H1 (cell line): Measurements from ENCODE around the gene CAVIN2. TPM values are rescaled to one million over a fixed set of nuclear protein-coding genes. Genes with fewer than 3 reads are reported as not detected.

Experiments used
- CBX5 ChIP-seq: fragments of 300-800, 300-1000 bp; sonication (generic); IDR thresholded peaks from 2 replicates; pipeline ENCODE4 v1.7.1; 2016; ENCODE audit warnings: antibody characterized with exemption, low read length, low read depth
- CHD1 ChIP-seq: IDR thresholded peaks from 2 replicates; pipeline ENCODE4 v1.6.1; 2012; ENCODE audit warnings: low read depth, low read length, improper control_type of control experiment
- EZH2 ChIP-seq: fragments of 200-600 bp; sonication (generic); IDR thresholded peaks from 2 replicates; pipeline ENCODE4 v1.7.1; 2012; ENCODE audit warnings: low read depth, mild to moderate bottlenecking, moderate library complexity, low read length, inconsistent platforms; ENCODE audit not compliant: severe bottlenecking
- KDM1A ChIP-seq: fragments of 200-600, 300-600 bp; sonication (generic); IDR thresholded peaks from 2 replicates; pipeline ENCODE4 v1.7.1; 2016; ENCODE audit warnings: mild to moderate bottlenecking, low read length, borderline replicate concordance
- POLR2A ChIP-seq, 2 experiments: IDR thresholded peaks; 1 replicate in 1 of 2; 2 replicates in 1 of 2; pipeline ENCODE4 v1.6.1; 2011; ENCODE audit warnings: low read depth in 2 of 2, low read length in 2 of 2, mild to moderate bottlenecking in 2 of 2; ENCODE audit errors: control extremely low read depth in 1 of 2
- RNF2 ChIP-seq: fragments of 200-900, 300-1000 bp; sonication (generic); IDR thresholded peaks from 2 replicates; pipeline ENCODE4 v1.7.1; 2016; ENCODE audit warnings: borderline replicate concordance, low read depth, mild to moderate bottlenecking, antibody characterized with exemption, low read length; ENCODE audit not compliant: poor library complexity, severe bottlenecking; ENCODE audit errors: missing control alignments
- YY1 ChIP-seq: IDR thresholded peaks from 2 replicates; pipeline ENCODE4 v1.6.1; 2011; ENCODE audit warnings: low read depth, mild to moderate bottlenecking, low read length
- polyA plus RNA-seq, 7 experiments: library from polyadenylated mRNA; depleted of rRNA in 3 of 7; stranded (reverse) in 5 of 7; unstranded in 2 of 7; fragments of >200 nt in 5 of 7; fragments of 200-250 nt in 2 of 7; gene quantifications; 1 replicate in 5 of 7; 2 replicates in 1 of 7; 4 replicates in 1 of 7; pipeline versions ENCODE4 v1.2.1 to v1.2.3, GENCODE V29; 2011 to 2013; ENCODE audit warnings: missing spikeins in 2 of 7, mixed read lengths in 2 of 7
- total RNA-seq: library from RNA; stranded (reverse); fragmentation: NEBNext Ultra II Directional; extraction: Animal tissue kit (Norgen Biotek cat#: 25700); gene quantifications from 2 replicates; pipeline ENCODE4 v1.2.1, GENCODE V29; 2021
- TF ChIP-seq, protein P1 (sequence below): fragments of 300-600 bp; sonication (generic); IDR thresholded peaks from 2 replicates; pipeline ENCODE4 v1.7.1; 2012; ENCODE audit warnings: low read length, moderate library complexity, mild to moderate bottlenecking, inconsistent platforms; ENCODE audit not compliant: insufficient replicate concordance
- TF ChIP-seq, protein P2 (sequence below): IDR thresholded peaks from 2 replicates; pipeline ENCODE4 v1.6.1; 2012; ENCODE audit warnings: inconsistent platforms

CAVIN2 gene
- total and polyA plus RNA-seq, 2 of the 8 experiments (the other 6 are each of a cell fraction or from before 2014, with no cell fraction given) = 0.03 TPM; not detected in 1

DNA sequence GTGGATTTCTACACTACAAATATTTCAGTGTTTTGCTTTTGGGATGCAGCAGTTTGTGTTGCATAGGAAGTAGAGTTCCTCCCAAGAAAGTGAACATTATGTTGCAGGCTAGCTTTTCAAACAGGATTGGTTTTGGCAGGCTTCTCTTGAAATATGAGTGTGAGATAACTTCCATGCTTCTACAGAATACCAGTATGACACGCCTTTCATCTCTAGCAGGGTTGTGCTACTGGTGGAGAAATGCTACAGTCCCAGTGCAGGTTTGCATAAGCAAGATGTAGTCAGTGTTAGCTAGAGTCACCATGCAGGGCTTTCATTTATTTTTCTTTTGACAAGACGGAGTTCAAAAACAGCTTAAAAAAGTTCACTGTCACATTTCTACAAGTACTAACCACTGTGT lies 17.1 kb upstream of the CAVIN2 start (continued):
- TF ChIP-seq, protein P1, sequence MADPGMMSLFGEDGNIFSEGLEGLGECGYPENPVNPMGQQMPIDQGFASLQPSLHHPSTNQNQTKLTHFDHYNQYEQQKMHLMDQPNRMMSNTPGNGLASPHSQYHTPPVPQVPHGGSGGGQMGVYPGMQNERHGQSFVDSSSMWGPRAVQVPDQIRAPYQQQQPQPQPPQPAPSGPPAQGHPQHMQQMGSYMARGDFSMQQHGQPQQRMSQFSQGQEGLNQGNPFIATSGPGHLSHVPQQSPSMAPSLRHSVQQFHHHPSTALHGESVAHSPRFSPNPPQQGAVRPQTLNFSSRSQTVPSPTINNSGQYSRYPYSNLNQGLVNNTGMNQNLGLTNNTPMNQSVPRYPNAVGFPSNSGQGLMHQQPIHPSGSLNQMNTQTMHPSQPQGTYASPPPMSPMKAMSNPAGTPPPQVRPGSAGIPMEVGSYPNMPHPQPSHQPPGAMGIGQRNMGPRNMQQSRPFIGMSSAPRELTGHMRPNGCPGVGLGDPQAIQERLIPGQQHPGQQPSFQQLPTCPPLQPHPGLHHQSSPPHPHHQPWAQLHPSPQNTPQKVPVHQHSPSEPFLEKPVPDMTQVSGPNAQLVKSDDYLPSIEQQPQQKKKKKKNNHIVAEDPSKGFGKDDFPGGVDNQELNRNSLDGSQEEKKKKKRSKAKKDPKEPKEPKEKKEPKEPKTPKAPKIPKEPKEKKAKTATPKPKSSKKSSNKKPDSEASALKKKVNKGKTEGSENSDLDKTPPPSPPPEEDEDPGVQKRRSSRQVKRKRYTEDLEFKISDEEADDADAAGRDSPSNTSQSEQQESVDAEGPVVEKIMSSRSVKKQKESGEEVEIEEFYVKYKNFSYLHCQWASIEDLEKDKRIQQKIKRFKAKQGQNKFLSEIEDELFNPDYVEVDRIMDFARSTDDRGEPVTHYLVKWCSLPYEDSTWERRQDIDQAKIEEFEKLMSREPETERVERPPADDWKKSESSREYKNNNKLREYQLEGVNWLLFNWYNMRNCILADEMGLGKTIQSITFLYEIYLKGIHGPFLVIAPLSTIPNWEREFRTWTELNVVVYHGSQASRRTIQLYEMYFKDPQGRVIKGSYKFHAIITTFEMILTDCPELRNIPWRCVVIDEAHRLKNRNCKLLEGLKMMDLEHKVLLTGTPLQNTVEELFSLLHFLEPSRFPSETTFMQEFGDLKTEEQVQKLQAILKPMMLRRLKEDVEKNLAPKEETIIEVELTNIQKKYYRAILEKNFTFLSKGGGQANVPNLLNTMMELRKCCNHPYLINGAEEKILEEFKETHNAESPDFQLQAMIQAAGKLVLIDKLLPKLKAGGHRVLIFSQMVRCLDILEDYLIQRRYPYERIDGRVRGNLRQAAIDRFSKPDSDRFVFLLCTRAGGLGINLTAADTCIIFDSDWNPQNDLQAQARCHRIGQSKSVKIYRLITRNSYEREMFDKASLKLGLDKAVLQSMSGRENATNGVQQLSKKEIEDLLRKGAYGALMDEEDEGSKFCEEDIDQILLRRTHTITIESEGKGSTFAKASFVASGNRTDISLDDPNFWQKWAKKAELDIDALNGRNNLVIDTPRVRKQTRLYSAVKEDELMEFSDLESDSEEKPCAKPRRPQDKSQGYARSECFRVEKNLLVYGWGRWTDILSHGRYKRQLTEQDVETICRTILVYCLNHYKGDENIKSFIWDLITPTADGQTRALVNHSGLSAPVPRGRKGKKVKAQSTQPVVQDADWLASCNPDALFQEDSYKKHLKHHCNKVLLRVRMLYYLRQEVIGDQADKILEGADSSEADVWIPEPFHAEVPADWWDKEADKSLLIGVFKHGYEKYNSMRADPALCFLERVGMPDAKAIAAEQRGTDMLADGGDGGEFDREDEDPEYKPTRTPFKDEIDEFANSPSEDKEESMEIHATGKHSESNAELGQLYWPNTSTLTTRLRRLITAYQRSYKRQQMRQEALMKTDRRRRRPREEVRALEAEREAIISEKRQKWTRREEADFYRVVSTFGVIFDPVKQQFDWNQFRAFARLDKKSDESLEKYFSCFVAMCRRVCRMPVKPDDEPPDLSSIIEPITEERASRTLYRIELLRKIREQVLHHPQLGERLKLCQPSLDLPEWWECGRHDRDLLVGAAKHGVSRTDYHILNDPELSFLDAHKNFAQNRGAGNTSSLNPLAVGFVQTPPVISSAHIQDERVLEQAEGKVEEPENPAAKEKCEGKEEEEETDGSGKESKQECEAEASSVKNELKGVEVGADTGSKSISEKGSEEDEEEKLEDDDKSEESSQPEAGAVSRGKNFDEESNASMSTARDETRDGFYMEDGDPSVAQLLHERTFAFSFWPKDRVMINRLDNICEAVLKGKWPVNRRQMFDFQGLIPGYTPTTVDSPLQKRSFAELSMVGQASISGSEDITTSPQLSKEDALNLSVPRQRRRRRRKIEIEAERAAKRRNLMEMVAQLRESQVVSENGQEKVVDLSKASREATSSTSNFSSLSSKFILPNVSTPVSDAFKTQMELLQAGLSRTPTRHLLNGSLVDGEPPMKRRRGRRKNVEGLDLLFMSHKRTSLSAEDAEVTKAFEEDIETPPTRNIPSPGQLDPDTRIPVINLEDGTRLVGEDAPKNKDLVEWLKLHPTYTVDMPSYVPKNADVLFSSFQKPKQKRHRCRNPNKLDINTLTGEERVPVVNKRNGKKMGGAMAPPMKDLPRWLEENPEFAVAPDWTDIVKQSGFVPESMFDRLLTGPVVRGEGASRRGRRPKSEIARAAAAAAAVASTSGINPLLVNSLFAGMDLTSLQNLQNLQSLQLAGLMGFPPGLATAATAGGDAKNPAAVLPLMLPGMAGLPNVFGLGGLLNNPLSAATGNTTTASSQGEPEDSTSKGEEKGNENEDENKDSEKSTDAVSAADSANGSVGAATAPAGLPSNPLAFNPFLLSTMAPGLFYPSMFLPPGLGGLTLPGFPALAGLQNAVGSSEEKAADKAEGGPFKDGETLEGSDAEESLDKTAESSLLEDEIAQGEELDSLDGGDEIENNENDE = no peak
- TF ChIP-seq EZH2 (no peak), POLR2A (IDR thresholded peaks at IDR 0.05; ENCODE audit: control extremely low read depth in 1 of 2, low read depth in 2 of 2, low read length in 2 of 2) (no peak), CBX5 (no peak), YY1 (no peak), CHD1 (no peak), RNF2 (no peak), KDM1A (no peak)
- TF ChIP-seq, protein P2, sequence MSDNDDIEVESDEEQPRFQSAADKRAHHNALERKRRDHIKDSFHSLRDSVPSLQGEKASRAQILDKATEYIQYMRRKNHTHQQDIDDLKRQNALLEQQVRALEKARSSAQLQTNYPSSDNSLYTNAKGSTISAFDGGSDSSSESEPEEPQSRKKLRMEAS = no peak
- TF ChIP-seq, all 59 proteins: peak for 0
